Upper lobe of right lung (tissue), 1 donor: ENCODE measurements around the gene NTNG2. TPM values are rescaled to one million over a fixed set of nuclear protein-coding genes. Genes with fewer than 3 reads are reported as not detected.

Source experiments
- ATAC-seq: fragments of 200-7000 bp; cut with Tn5 transposase; one replicate; pipeline ENCODE4 v1.9.1; 2020; ENCODE audit warnings: mild to moderate bottlenecking, moderate library complexity
- DNase-seq: peaks from one replicate; pipeline ENCODE4 v3.0.0-alpha.2; 2020
- H3K27ac ChIP-seq: fragments of 200-600 bp; one replicate; pipeline ENCODE4 v1.8.0; 2022
- H3K27me3 ChIP-seq: fragments of 200-600 bp; one replicate; pipeline ENCODE4 v1.8.0; 2022; ENCODE audit warnings: mild to moderate bottlenecking
- H3K36me3 ChIP-seq: fragments of 200-600 bp; one replicate; pipeline ENCODE4 v1.8.0; 2022
- H3K4me1 ChIP-seq: fragments of 200-600 bp; one replicate; pipeline ENCODE4 v1.8.0; 2022
- H3K4me3 ChIP-seq: fragments of 200-600 bp; one replicate; pipeline ENCODE4 v1.8.0; 2022; ENCODE audit warnings: mild to moderate bottlenecking
- H3K9me3 ChIP-seq: fragments of 200-600 bp; one replicate; pipeline ENCODE4 v1.8.0; 2022
- CTCF ChIP-seq: fragments of 200-600 bp; IDR thresholded peaks from one replicate; pipeline ENCODE4 v1.8.0; 2022; ENCODE audit warnings: antibody characterized with exemption
- intact Hi-C: fragments of 100-400 bp; cut with DNase I; formaldehyde crosslinking; loops from one replicate; pipeline ENCODE4 v1.11.0; 2022
- total RNA-seq: library from RNA; stranded (reverse); fragmentation: NEBNext Ultra II Directional; extraction: Animal tissue kit (Norgen Biotek cat#: 25700); gene quantifications from one replicate; pipeline ENCODE4 v1.2.1, GENCODE V29; 2021
- donor health status: DM: no; HTN: yes; CAD: no; lungs with severe emphysema.

NTNG2 gene
- total RNA-seq, 1 donor from 2014 or later = 7.6 TPM

- Histone ChIP-seq H3K4me3 (peak overlapping the region; percentile 56), H3K9me3 (no peaks in the 10 kb centered on the region), H3K27ac (peak overlapping the region; percentile 7), H3K27me3 (no peaks in the 10 kb centered on the region), H3K36me3 (no peaks in the 10 kb centered on the region), H3K4me1 (peaks cover 12% of the 10 kb centered on the region)
- ATAC-seq = no peak
- DNase-seq = no peak
- intact Hi-C loops = no loop called here
- no peak for TF ChIP-seq CTCF
Observed at GRCh38 chr9:132241483-132241839, 79.6 kb downstream of the NTNG2 start.

GRCh38 chr9:132241840-132242620, 80.2 kb downstream of the NTNG2 start:
- H3K27ac ChIP-seq = peak overlapping the region; percentile 42
- no peaks in the 10 kb centered on the region for H3K36me3 ChIP-seq
- TF ChIP-seq CTCF = no peak
- peak overlapping the region; percentile 56 for H3K4me3 ChIP-seq
- peaks cover 4% of the 10 kb centered on the region for H3K27me3 ChIP-seq
- DNase-seq = peak; percentile 68
- no peaks in the 10 kb centered on the region for H3K9me3 ChIP-seq
- ATAC-seq = no peak
- H3K4me1 ChIP-seq = peaks cover 9% of the 10 kb centered on the region
- intact Hi-C loops = no loop called here

GRCh38 chr9:132242621-132243155, 80.8 kb downstream of the NTNG2 start:
- H3K4me3 ChIP-seq = peak overlapping the region; percentile 56
- peak; percentile 68 for DNase-seq
- TF ChIP-seq CTCF = no peak
- no peaks in the 10 kb centered on the region for H3K9me3 ChIP-seq
- H3K36me3 ChIP-seq = no peaks in the 10 kb centered on the region
- peaks cover 9% of the 10 kb centered on the region for H3K4me1 ChIP-seq
- peaks cover 10% of the 10 kb centered on the region for H3K27me3 ChIP-seq
- intact Hi-C loops = no loop called here
- peak overlapping the region; percentile 42 for H3K27ac ChIP-seq
- no peak for ATAC-seq

- TF ChIP-seq CTCF = no peak
- H3K4me3 ChIP-seq = no peak overlapping the region
- no peak for ATAC-seq
- peaks cover 14% of the 10 kb centered on the region for H3K27me3 ChIP-seq
- H3K36me3 ChIP-seq = no peaks in the 10 kb centered on the region
- no peaks in the 10 kb centered on the region for H3K9me3 ChIP-seq
- peak; percentile 60 for DNase-seq
- peaks cover 9% of the 10 kb centered on the region for H3K4me1 ChIP-seq
- intact Hi-C loops = no loop called here
- no peak overlapping the region for H3K27ac ChIP-seq
Observed at GRCh38 chr9:132243156-132244074, 81.6 kb downstream of the NTNG2 start.

- intact Hi-C loops = no loop called here
- Histone ChIP-seq H3K27me3 (peaks cover 14% of the 10 kb centered on the region), H3K36me3 (no peaks in the 10 kb centered on the region), H3K4me1 (peaks cover 9% of the 10 kb centered on the region), H3K9me3 (no peaks in the 10 kb centered on the region), H3K27ac (peak overlapping the region; percentile 24), H3K4me3 (no peak overlapping the region)
- DNase-seq = peak; percentile 54
- ATAC-seq = no peak
- no peak for TF ChIP-seq CTCF
Observed at GRCh38 chr9:132244582-132245455, 83.0 kb downstream of the NTNG2 start.
